Transverse colon (tissue), 4 donors: ENCODE results near the gene PLCB1. TPM values are rescaled to one million over a fixed set of nuclear protein-coding genes. Genes with fewer than 3 reads are reported as not detected.
"Not testable (repeated sequence)": the region's sequence is repeated elsewhere in the genome, so short reads cannot be mapped to it uniquely, and the experiment has no call there.

Experiments used
- DNase-seq: peaks from one replicate; pipeline ENCODE4 v3.0.0-alpha.2; 2019
- H3K27ac ChIP-seq, 4 donors: fragments of 200-600 bp; sonication (generic); 2 replicates each; pipeline ENCODE4 v1.5.1; 2016 to 2018; ENCODE audit warnings: inconsistent platforms in 4 of 4
- H3K27me3 ChIP-seq: fragments of 200-600 bp; sonication (generic); 2 replicates; pipeline ENCODE4 v1.5.1; 2017; ENCODE audit warnings: inconsistent platforms
- H3K36me3 ChIP-seq, 4 donors: fragments of 200-600 bp; sonication (generic); 2 replicates each; pipeline ENCODE4 v1.5.1; 2017 to 2019; ENCODE audit warnings: inconsistent platforms in 4 of 4
- H3K4me1 ChIP-seq, 4 donors: fragments of 200-600 bp; sonication (generic); 2 replicates each; pipeline ENCODE4 v1.5.1; 2017 to 2020; ENCODE audit warnings: inconsistent platforms in 4 of 4
- H3K4me3 ChIP-seq, 4 donors: fragments of 200-600 bp; sonication (generic); 1 replicate in 1 of 4; 2 replicates in 3 of 4; pipeline versions ENCODE4 v1.5.1 to v1.6.1; 2017 to 2019; ENCODE audit warnings: inconsistent platforms in 4 of 4
- H3K9me3 ChIP-seq, 2 donors: fragments of 200-600 bp; sonication (generic); 2 replicates each; pipeline ENCODE4 v1.5.1; 2017 to 2019; ENCODE audit warnings: inconsistent platforms in 2 of 2
- EP300 ChIP-seq: sonication (generic); formaldehyde crosslinking; IDR thresholded peaks from one replicate; pipeline ENCODE4 v1.6.1; 2017; ENCODE audit warnings: antibody characterized with exemption, low read depth
- POLR2A ChIP-seq: fragments of 450-650 bp; IDR thresholded peaks from one replicate; pipeline ENCODE4 v1.6.1; 2016; ENCODE audit warnings: antibody characterized with exemption, mild to moderate bottlenecking, moderate library complexity
- POLR2AphosphoS5 ChIP-seq, 3 donors: sonication (generic); formaldehyde crosslinking; IDR thresholded peaks; one replicate each; pipeline ENCODE4 v1.6.1; 2016; ENCODE audit warnings: antibody characterized with exemption in 3 of 3
- WGBS, 2 donors: methylation state at CpG; one replicate each; pipeline ENCODE4 v1.1.5; 2018; ENCODE audit warnings: low coverage in 1 of 2; 5-methylcytosine and 5-hydroxymethylcytosine counted together
- in situ Hi-C, 4 donors: fragments of 200-750 bp; cut with MboI; loops; one replicate each; pipeline versions ENCODE4 v1.15.0 to v1.15.1; 2017; ENCODE audit warnings: low sequenced_read_pairs in 3 of 4, low pct_ligation_motif_present in 1 of 4, low pct_unique_long_range_greater_than_20kb in 1 of 4
- intact Hi-C: fragments of 100-400 bp; cut with DNase I; formaldehyde crosslinking; loops from one replicate; pipeline ENCODE4 v1.15.1; 2023; ENCODE audit warnings: low total_unique reads
- total RNA-seq, 4 donors: library from RNA; depleted of rRNA; stranded (reverse); fragments of >200 nt; gene quantifications; one replicate each; pipeline ENCODE4 v1.1.0, GENCODE V29; 2016
- TF ChIP-seq, protein P1 (sequence below), 5 experiments: fragments of 200-600 bp in 3 of 5; fragments of 450-650 bp in 2 of 5; sonication (generic) in 3 of 5; IDR thresholded peaks; 1 replicate in 2 of 5; 2 replicates in 3 of 5; pipeline ENCODE4 v1.5.1; 2016 to 2017; ENCODE audit warnings: antibody characterized with exemption in 5 of 5, inconsistent platforms in 3 of 5, mild to moderate bottlenecking in 2 of 5, moderate library complexity in 1 of 5

PLCB1 gene
- total RNA-seq, 4 donors from 2014 or later, result 13.1 to 18.6 (median 15.8) TPM

GRCh38 chr20:8842525-8842924 lies 710.5 kb downstream of the PLCB1 start:
- 81 to 88% methylated on average over 7 to 13 of the region's 13 CpGs for WGBS, 2 donors

GRCh38 chr20:8844179-8844578 lies 712.1 kb downstream of the PLCB1 start:
- TF ChIP-seq, protein P1, sequence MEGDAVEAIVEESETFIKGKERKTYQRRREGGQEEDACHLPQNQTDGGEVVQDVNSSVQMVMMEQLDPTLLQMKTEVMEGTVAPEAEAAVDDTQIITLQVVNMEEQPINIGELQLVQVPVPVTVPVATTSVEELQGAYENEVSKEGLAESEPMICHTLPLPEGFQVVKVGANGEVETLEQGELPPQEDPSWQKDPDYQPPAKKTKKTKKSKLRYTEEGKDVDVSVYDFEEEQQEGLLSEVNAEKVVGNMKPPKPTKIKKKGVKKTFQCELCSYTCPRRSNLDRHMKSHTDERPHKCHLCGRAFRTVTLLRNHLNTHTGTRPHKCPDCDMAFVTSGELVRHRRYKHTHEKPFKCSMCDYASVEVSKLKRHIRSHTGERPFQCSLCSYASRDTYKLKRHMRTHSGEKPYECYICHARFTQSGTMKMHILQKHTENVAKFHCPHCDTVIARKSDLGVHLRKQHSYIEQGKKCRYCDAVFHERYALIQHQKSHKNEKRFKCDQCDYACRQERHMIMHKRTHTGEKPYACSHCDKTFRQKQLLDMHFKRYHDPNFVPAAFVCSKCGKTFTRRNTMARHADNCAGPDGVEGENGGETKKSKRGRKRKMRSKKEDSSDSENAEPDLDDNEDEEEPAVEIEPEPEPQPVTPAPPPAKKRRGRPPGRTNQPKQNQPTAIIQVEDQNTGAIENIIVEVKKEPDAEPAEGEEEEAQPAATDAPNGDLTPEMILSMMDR (IDR thresholded peaks at IDR 0.05), result no peak
- TF ChIP-seq EP300 (no peak), POLR2AphosphoS5 (IDR thresholded peaks at IDR 0.05) (no peak), POLR2A (no peak)
- Histone ChIP-seq H3K4me3 (no peak overlapping the region), H3K36me3 (no peaks in the 10 kb centered on the region), H3K27ac (no peak overlapping the region), H3K4me1 (no peaks in the 10 kb centered on the region), H3K9me3 (no peaks in the 10 kb centered on the region), H3K27me3 (no peaks in the 10 kb centered on the region)
- intact Hi-C loops, result no loop called here
- WGBS, 2 donors, result 76 to 85% methylated on average over 5 of the region's 5 CpGs
- DNase-seq, result no peak
- in situ Hi-C loops, result no loop called here

More at GRCh38 chr20:8842525-8842924, 710.5 kb downstream of the PLCB1 start:
- no peak for TF ChIP-seq POLR2AphosphoS5 (IDR thresholded peaks at IDR 0.05)
- TF ChIP-seq, protein P1 (IDR thresholded peaks at IDR 0.05), result no peak
- TF ChIP-seq EP300, result no peak
- TF ChIP-seq POLR2A, result no peak
- Histone ChIP-seq H3K4me1 (no peaks in the 10 kb centered on the region), H3K9me3 (no peaks in the 10 kb centered on the region), H3K27ac (no peak overlapping the region), H3K4me3 (no peak overlapping the region), H3K36me3 (no peaks in the 10 kb centered on the region), H3K27me3 (no peaks in the 10 kb centered on the region)
- intact Hi-C loops (no loop called here), in situ Hi-C loops (no loop called here)
- DNase-seq, result no peak

DNA sequence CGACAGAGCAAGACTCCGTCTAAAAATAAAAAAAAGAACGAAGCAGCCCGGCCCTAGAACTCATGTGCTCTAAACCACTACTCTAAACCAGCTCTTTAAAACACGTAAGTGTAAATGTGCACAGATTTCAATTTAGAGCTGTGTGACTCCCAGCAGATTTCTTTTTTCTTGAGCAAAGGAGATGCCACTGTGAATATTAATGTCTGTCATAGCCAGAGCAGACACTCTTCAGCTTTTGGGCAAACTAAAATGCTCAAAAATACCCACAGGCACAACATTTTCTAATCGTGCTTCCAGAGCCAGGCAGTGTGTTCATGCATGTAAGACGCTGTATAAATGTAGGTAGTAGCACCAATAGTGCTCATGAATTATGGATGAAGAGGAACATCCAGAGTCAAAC lies 717.9 kb downstream of the PLCB1 start:
- in situ Hi-C loops (loop anchor here in 3 of 4 donors (10.0 to 25.0 kb wide), 2 partner anchors 512 to 515 kb away; no protein-coding TSS in a partner anchor), intact Hi-C loops (loop anchor here (10.0 kb wide), 2 partner anchors 215 to 515 kb away; partner anchors contain the start of gene PLCB4)
- WGBS, 2 donors, result 89 to 98% methylated on average over 7 of the region's 7 CpGs
- DNase-seq, result no peak
- Histone ChIP-seq H3K27ac (no peak overlapping the region), H3K36me3 (no peaks in the 10 kb centered on the region), H3K9me3 (no peaks in the 10 kb centered on the region), H3K4me1 (peaks cover 0 to 13% (median 0%) of the 10 kb centered on the region in 4 donors), H3K4me3 (no peak overlapping the region), H3K27me3 (no peaks in the 10 kb centered on the region)
- TF ChIP-seq POLR2A, result no peak
- TF ChIP-seq, protein P1 (IDR thresholded peaks at IDR 0.05), result no peak

GRCh38 chr20:8851446-8851845 lies 719.4 kb downstream of the PLCB1 start:
- H3K27me3 ChIP-seq, result no peaks in the 10 kb centered on the region
- TF ChIP-seq EP300, result no peak
- TF ChIP-seq, protein P1 (IDR thresholded peaks at IDR 0.05), result no peak
- TF ChIP-seq POLR2AphosphoS5 (IDR thresholded peaks at IDR 0.05), result no peak
- no peak for TF ChIP-seq POLR2A
- H3K36me3 ChIP-seq, result no peaks in the 10 kb centered on the region
- DNase-seq, result no peak
- in situ Hi-C loops (loop anchor here in 3 of 4 donors (10.0 to 25.0 kb wide), 2 partner anchors 511 to 513 kb away; no protein-coding TSS in a partner anchor), intact Hi-C loops (loop anchor here (10.0 kb wide), 2 partner anchors 213 to 513 kb away; partner anchors contain the start of gene PLCB4)
- no peaks in the 10 kb centered on the region for H3K9me3 ChIP-seq
- no peak overlapping the region for H3K4me3 ChIP-seq
- H3K4me1 ChIP-seq, result peaks cover 0 to 13% (median 0%) of the 10 kb centered on the region in 4 donors
- WGBS, 2 donors, result 87% methylated on average over 1 of the region's 1 CpG; no CpG with 5 or more reads in 1 of the 2 donors
- H3K27ac ChIP-seq, result no peak overlapping the region

DNA sequence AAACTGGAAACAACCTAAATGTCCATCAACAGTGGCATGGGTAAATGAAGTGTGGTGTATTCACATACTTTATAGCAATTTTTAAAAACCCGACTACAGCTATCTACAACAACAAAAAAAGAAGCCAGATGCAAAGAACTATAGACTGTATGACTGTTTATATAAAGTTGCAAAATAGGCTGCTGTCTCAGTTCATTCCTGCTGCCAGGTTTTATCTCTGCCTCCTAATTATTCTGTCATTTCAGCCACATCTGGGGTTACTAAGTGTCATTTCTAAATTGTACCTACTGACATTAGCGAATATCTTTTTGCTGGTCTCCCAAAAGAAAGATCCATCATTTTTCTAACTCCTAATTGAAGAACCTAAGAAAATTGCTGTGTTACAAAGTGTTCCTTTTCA lies 719.9 kb downstream of the PLCB1 start:
- H3K4me3 ChIP-seq, H3K27ac ChIP-seq, DNase-seq, H3K9me3 ChIP-seq, H3K36me3 ChIP-seq, H3K27me3 ChIP-seq: not testable (repeated sequence)
- H3K4me1 ChIP-seq, result peaks cover 0 to 13% (median 0%) of the 10 kb centered on the region in 4 donors
- in situ Hi-C loops (loop anchor here in 3 of 4 donors (10.0 to 25.0 kb wide), 2 partner anchors 510 to 513 kb away; no protein-coding TSS in a partner anchor), intact Hi-C loops (loop anchor here (10.0 kb wide), 2 partner anchors 213 to 513 kb away; partner anchors contain the start of gene PLCB4)
- 82 to 92% methylated on average over 2 of the region's 2 CpGs for WGBS, 2 donors

DNA sequence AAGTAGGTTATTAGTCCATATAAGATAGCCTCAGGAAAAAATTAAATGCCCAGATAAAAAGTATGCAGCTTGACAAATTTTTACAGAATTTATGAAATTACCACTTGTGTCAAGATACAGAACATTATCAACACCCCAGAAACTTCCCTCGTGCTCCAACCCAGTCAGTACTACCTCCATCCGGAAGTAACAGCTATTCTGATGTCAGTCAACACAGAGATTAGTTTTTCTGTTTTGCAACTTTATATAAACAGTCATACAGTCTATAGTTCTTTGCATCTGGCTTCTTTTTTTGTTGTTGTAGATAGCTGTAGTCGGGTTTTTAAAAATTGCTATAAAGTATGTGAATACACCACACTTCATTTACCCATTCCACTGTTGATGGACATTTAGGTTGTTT lies 721.1 kb downstream of the PLCB1 start:
- not testable (repeated sequence) for H3K36me3 ChIP-seq, H3K4me3 ChIP-seq, H3K9me3 ChIP-seq, DNase-seq, H3K27me3 ChIP-seq, H3K27ac ChIP-seq
- in situ Hi-C loops, result loop anchor here in 3 of 4 donors (10.0 to 25.0 kb wide), 2 partner anchors 509 to 512 kb away; no protein-coding TSS in a partner anchor
- intact Hi-C loops, result loop anchor here (10.0 kb wide), 2 partner anchors 212 to 512 kb away; partner anchors contain the start of gene PLCB4
- WGBS, 2 donors, result 52 to 60% methylated on average over 1 to 3 of the region's 3 CpGs
- H3K4me1 ChIP-seq, result peaks cover 0 to 13% (median 0%) of the 10 kb centered on the region in 4 donors
